ENCODE data around the gene NAA40.

The NAA40 gene

GRCh38 chr11:63938479-63939396 is at the start of gene NAA40:
Gene NAA40 (plus strand): TSS chr11:63939002. CDS start chr11:63939097, 95 bp downstream.
- DNase-seq, result peak; percentile 97

GRCh38 chr11:63889344-63889743 is 49.5 kb upstream of the NAA40 start:
- no peak for DNase-seq

- no peak for DNase-seq
These were observed 48.4 kb upstream of the NAA40 start for GRCh38 chr11:63890368-63890767.

GRCh38 chr11:63892228-63892627 is 46.6 kb upstream of the NAA40 start:
- DNase-seq, result no peak

GRCh38 chr11:63893355-63893754 is 45.4 kb upstream of the NAA40 start:
- DNase-seq, result no peak

GRCh38 chr11:63896071-63896470 is 42.7 kb upstream of the NAA40 start:
- no peak for DNase-seq

GRCh38 chr11:63897459-63898146 is 41.2 kb upstream of the NAA40 start:
- DNase-seq, result no peak

- DNase-seq, result no peak
These were observed 37.1 kb upstream of the NAA40 start for GRCh38 chr11:63901660-63902059.

GRCh38 chr11:63903884-63904283 is 34.9 kb upstream of the NAA40 start:
- DNase-seq, result no peak

- DNase-seq, result no peak
These were observed 34.1 kb upstream of the NAA40 start for GRCh38 chr11:63904743-63905142.

- DNase-seq, result no peak
These were observed 33.6 kb upstream of the NAA40 start for GRCh38 chr11:63905179-63905578.

- DNase-seq, result no peak
These were observed 32.7 kb upstream of the NAA40 start for GRCh38 chr11:63906087-63906486.

- no peak for DNase-seq
These were observed 32.2 kb upstream of the NAA40 start for GRCh38 chr11:63906585-63906984.

- DNase-seq, result no peak
These were observed 31.7 kb upstream of the NAA40 start for GRCh38 chr11:63907063-63907462.

GRCh38 chr11:63907808-63908530 is 30.8 kb upstream of the NAA40 start:
- DNase-seq, result no peak

GRCh38 chr11:63908631-63909401 is 30.0 kb upstream of the NAA40 start:
- DNase-seq, result no peak

GRCh38 chr11:63909591-63910506 is 29.0 kb upstream of the NAA40 start:
- DNase-seq, result no peak

- no peak for DNase-seq
These were observed 28.1 kb upstream of the NAA40 start for GRCh38 chr11:63910675-63911074.

- DNase-seq, result no peak
These were observed 27.4 kb upstream of the NAA40 start for GRCh38 chr11:63911440-63911839.

- no peak for DNase-seq
These were observed 26.9 kb upstream of the NAA40 start for GRCh38 chr11:63911876-63912275.

- no peak for DNase-seq
These were observed 26.1 kb upstream of the NAA40 start for GRCh38 chr11:63912678-63913077.

All from NCI-H1417 treated with DMSO at 0.1 percent for 48 hours (cell line).